ENCODE results near the gene PIGN.

GRCh38 chr18:62125702-62126101 lies 61.2 kb downstream of the PIGN start:
- TF ChIP-seq CTCF (IDR thresholded peaks at IDR 0.05) = no peak
- TF ChIP-seq EP300 (IDR thresholded peaks at IDR 0.05) = no peak
- no peak for TF ChIP-seq POLR2A (IDR thresholded peaks at IDR 0.05)
- no peak for TF ChIP-seq POLR2AphosphoS5 (IDR thresholded peaks at IDR 0.05)
